ENCODE results near the gene SCFD2. TPM values are rescaled to one million over a fixed set of nuclear protein-coding genes. Genes with fewer than 3 reads are reported as not detected.
"Not testable (repeated sequence)": the region's sequence is repeated elsewhere in the genome, so short reads cannot be mapped to it uniquely, and the experiment has no call there.

Gene SCFD2
- total RNA-seq, 4 donors from 2014 or later: 12.7 to 23.7 (median 18.3) TPM

- WGBS, 2 donors (ENCODE audit: low coverage in 1 of 2): 60 to 81% methylated on average over 1 to 2 of the region's 2 CpGs
- TF ChIP-seq POLR2A (IDR thresholded peaks at IDR 0.05): no peak
- TF ChIP-seq EP300 (IDR thresholded peaks at IDR 0.05; ENCODE audit: low read depth): no peak
- no peak for TF ChIP-seq POLR2AphosphoS5 (IDR thresholded peaks at IDR 0.05)
- no peaks in the 10 kb centered on the region for H3K4me1 ChIP-seq
- DNase-seq: no peak
- no peak overlapping the region for H3K27ac ChIP-seq
- no peaks in the 10 kb centered on the region for H3K27me3 ChIP-seq
- no peak overlapping the region for H3K4me3 ChIP-seq
- intact Hi-C loops (cut with DNase I; ENCODE audit: low total_unique reads) (no loop called here), in situ Hi-C loops (cut with MboI; ENCODE audit: low pct_ligation_motif_present in 1 of 4, low pct_unique_long_range_greater_than_20kb in 1 of 4, low sequenced_read_pairs in 3 of 4) (loop anchor here in 1 of 4 donors (25.0 kb wide), 1 partner anchor 104 kb away; no protein-coding TSS in a partner anchor)
- no peaks in the 10 kb centered on the region for H3K9me3 ChIP-seq
- H3K36me3 ChIP-seq: no peaks in the 10 kb centered on the region
These were observed 132.6 kb downstream of the SCFD2 start for GRCh38 chr4:53233114-53233795.

GRCh38 chr4:53232371-53232770, 133.5 kb downstream of the SCFD2 start:
- Histone ChIP-seq H3K9me3 (no peaks in the 10 kb centered on the region), H3K4me3 (no peak overlapping the region), H3K4me1 (no peaks in the 10 kb centered on the region), H3K27ac (no peak overlapping the region), H3K27me3 (no peaks in the 10 kb centered on the region), H3K36me3 (no peaks in the 10 kb centered on the region)
- TF ChIP-seq EP300 (IDR thresholded peaks at IDR 0.05; ENCODE audit: low read depth): no peak
- TF ChIP-seq POLR2AphosphoS5 (IDR thresholded peaks at IDR 0.05): no peak
- TF ChIP-seq CTCF (IDR thresholded peaks at IDR 0.05): no peak
- no peak for TF ChIP-seq POLR2A (IDR thresholded peaks at IDR 0.05)
- no peak for DNase-seq
- in situ Hi-C loops (cut with MboI; ENCODE audit: low pct_ligation_motif_present in 1 of 4, low pct_unique_long_range_greater_than_20kb in 1 of 4, low sequenced_read_pairs in 3 of 4): loop anchor here in 1 of 4 donors (25.0 kb wide), 1 partner anchor 105 kb away; no protein-coding TSS in a partner anchor
- intact Hi-C loops (cut with DNase I; ENCODE audit: low total_unique reads): no loop called here
- 88 to 100% methylated on average over 2 of the region's 2 CpGs for WGBS, 2 donors (ENCODE audit: low coverage in 1 of 2)

- H3K27me3 ChIP-seq: no peaks in the 10 kb centered on the region
- intact Hi-C loops (cut with DNase I; ENCODE audit: low total_unique reads): no loop called here
- DNase-seq: no peak
These were observed 137.8 kb downstream of the SCFD2 start for GRCh38 chr4:53228036-53228435.

GRCh38 chr4:53227451-53227850, 138.4 kb downstream of the SCFD2 start:
- intact Hi-C loops (cut with DNase I; ENCODE audit: low total_unique reads) (no loop called here), in situ Hi-C loops (cut with MboI; ENCODE audit: low pct_ligation_motif_present in 1 of 4, low pct_unique_long_range_greater_than_20kb in 1 of 4, low sequenced_read_pairs in 3 of 4) (loop anchor here in 1 of 4 donors (25.0 kb wide), 1 partner anchor 110 kb away; no protein-coding TSS in a partner anchor)
- Histone ChIP-seq H3K27me3 (no peaks in the 10 kb centered on the region), H3K4me3 (no peak overlapping the region), H3K27ac (no peak overlapping the region), H3K9me3 (no peaks in the 10 kb centered on the region), H3K4me1 (no peaks in the 10 kb centered on the region), H3K36me3 (no peaks in the 10 kb centered on the region)
- DNase-seq: no peak
- 78 to 81% methylated on average over 3 of the region's 3 CpGs for WGBS, 2 donors (ENCODE audit: low coverage in 1 of 2)
- TF ChIP-seq POLR2AphosphoS5 (IDR thresholded peaks at IDR 0.05) (no peak), POLR2A (IDR thresholded peaks at IDR 0.05) (no peak), EP300 (IDR thresholded peaks at IDR 0.05; ENCODE audit: low read depth) (no peak)

More at GRCh38 chr4:53228036-53228435, 137.8 kb downstream of the SCFD2 start:
- Histone ChIP-seq H3K27ac (no peak overlapping the region), H3K4me3 (no peak overlapping the region), H3K9me3 (no peaks in the 10 kb centered on the region), H3K36me3 (no peaks in the 10 kb centered on the region), H3K4me1 (no peaks in the 10 kb centered on the region)
- in situ Hi-C loops (cut with MboI; ENCODE audit: low pct_ligation_motif_present in 1 of 4, low pct_unique_long_range_greater_than_20kb in 1 of 4, low sequenced_read_pairs in 3 of 4): loop anchor here in 1 of 4 donors (25.0 kb wide), 1 partner anchor 109 kb away; no protein-coding TSS in a partner anchor
- 83 to 90% methylated on average over 1 of the region's 1 CpG for WGBS, 2 donors (ENCODE audit: low coverage in 1 of 2)
- no peak for TF ChIP-seq CTCF (IDR thresholded peaks at IDR 0.05)
- no peak for TF ChIP-seq POLR2AphosphoS5 (IDR thresholded peaks at IDR 0.05)
- no peak for TF ChIP-seq EP300 (IDR thresholded peaks at IDR 0.05; ENCODE audit: low read depth)
- no peak for TF ChIP-seq POLR2A (IDR thresholded peaks at IDR 0.05)

GRCh38 chr4:53221832-53222480, 143.9 kb downstream of the SCFD2 start:
- H3K27me3 ChIP-seq: no peaks in the 10 kb centered on the region
- in situ Hi-C loops (cut with MboI; ENCODE audit: low pct_ligation_motif_present in 1 of 4, low pct_unique_long_range_greater_than_20kb in 1 of 4, low sequenced_read_pairs in 3 of 4): no loop called here
- no peaks in the 10 kb centered on the region for H3K9me3 ChIP-seq

GRCh38 chr4:53219148-53219547, 146.7 kb downstream of the SCFD2 start:
- 95% methylated on average over 7 to 16 of the region's 16 CpGs for WGBS, 2 donors (ENCODE audit: low coverage in 1 of 2)
- H3K4me3 ChIP-seq; DNase-seq; H3K9me3 ChIP-seq; H3K36me3 ChIP-seq; H3K4me1 ChIP-seq; in situ Hi-C loops (cut with MboI; ENCODE audit: low pct_ligation_motif_present in 1 of 4, low pct_unique_long_range_greater_than_20kb in 1 of 4, low sequenced_read_pairs in 3 of 4); H3K27me3 ChIP-seq; intact Hi-C loops (cut with DNase I; ENCODE audit: low total_unique reads); H3K27ac ChIP-seq: not testable (repeated sequence)

More at GRCh38 chr4:53221832-53222480, 143.9 kb downstream of the SCFD2 start:
- TF ChIP-seq POLR2AphosphoS5 (IDR thresholded peaks at IDR 0.05): no peak
- TF ChIP-seq CTCF (IDR thresholded peaks at IDR 0.05): no peak
- no peak for TF ChIP-seq POLR2A (IDR thresholded peaks at IDR 0.05)
- no peak for TF ChIP-seq EP300 (IDR thresholded peaks at IDR 0.05; ENCODE audit: low read depth)
- Histone ChIP-seq H3K4me1 (no peaks in the 10 kb centered on the region), H3K27ac (no peak overlapping the region), H3K4me3 (no peak overlapping the region), H3K36me3 (no peaks in the 10 kb centered on the region)
- 91 to 94% methylated on average over 3 of the region's 3 CpGs for WGBS, 2 donors (ENCODE audit: low coverage in 1 of 2)
- intact Hi-C loops (cut with DNase I; ENCODE audit: low total_unique reads): no loop called here
- no peak for DNase-seq
